PFSK-1 (cell line): ENCODE data around the gene NIPAL1.

Experiments used
- FOXP2 ChIP-seq: optimal IDR thresholded peaks from 2 replicates; pipeline ENCODE3; 2011; ENCODE audit warnings: borderline replicate concordance, control low read depth, inconsistent platforms; ENCODE audit not compliant: insufficient read depth; ENCODE audit errors: extremely low read length, extremely low read depth
- POLR2AphosphoS5 ChIP-seq: IDR thresholded peaks from 2 replicates; pipeline ENCODE4 v1.6.1; 2012; ENCODE audit warnings: low read depth, mild to moderate bottlenecking, control low read depth, low read length, moderate library complexity
- REST ChIP-seq, 2 experiments: IDR thresholded peaks; 2 replicates each; pipeline versions ENCODE4 v1.6.1 to v1.8.0; 2011 to 2012; ENCODE audit warnings: low read depth in 2 of 2, low read length in 2 of 2, control low read depth in 1 of 2, inconsistent platforms in 1 of 2, mild to moderate bottlenecking in 1 of 2, moderate library complexity in 1 of 2; ENCODE audit not compliant: insufficient read depth in 1 of 2
- SIN3A ChIP-seq: IDR thresholded peaks from 2 replicates; pipeline ENCODE4 v1.6.1; 2012; ENCODE audit warnings: mild to moderate bottlenecking, low read length, moderate library complexity, borderline replicate concordance; ENCODE audit not compliant: insufficient read depth
- TAF1 ChIP-seq: IDR thresholded peaks from 2 replicates; pipeline ENCODE4 v1.6.1; 2012; ENCODE audit warnings: low read length, control low read depth, borderline replicate concordance; ENCODE audit not compliant: insufficient read depth

- TF ChIP-seq TAF1: no peak
- TF ChIP-seq REST (IDR thresholded peaks at IDR 0.05; ENCODE audit: insufficient read depth in 1 of 2, low read depth in 2 of 2, low read length in 2 of 2): no peak
- TF ChIP-seq POLR2AphosphoS5: no peak
- TF ChIP-seq SIN3A: no peak
- TF ChIP-seq FOXP2: no peak
Observed at GRCh38 chr4:48017108-48017571, 568 bp downstream of the NIPAL1 start.
